Hepatocyte (in vitro differentiated cells): ENCODE results near the gene TAP2. TPM values are rescaled to one million over a fixed set of nuclear protein-coding genes. Genes with fewer than 3 reads are reported as not detected.
"Not testable (repeated sequence)": the region's sequence is repeated elsewhere in the genome, so short reads cannot be mapped to it uniquely, and the experiment has no call there.

ENCODE experiments used
- DNase-seq: peaks from one replicate; pipeline ENCODE4 v3.0.0-alpha.2; 2016; ENCODE audit warnings: low spot score
- H2AFZ ChIP-seq: fragments of 200-600 bp; sonication (generic); 2 replicates; pipeline ENCODE4 v1.6.0; 2016; ENCODE audit warnings: antibody characterized with exemption, mild to moderate bottlenecking
- H3K27ac ChIP-seq: fragments of 200-600 bp; sonication (generic); 2 replicates; pipeline ENCODE4 v1.5.1; 2016; ENCODE audit warnings: mild to moderate bottlenecking
- H3K27me3 ChIP-seq: fragments of 200-600 bp; sonication (generic); 2 replicates; pipeline ENCODE4 v1.6.1; 2016
- H3K36me3 ChIP-seq: fragments of 200-600 bp; sonication (generic); replicated peaks from 2 replicates; pipeline ENCODE4 v1.5.1; 2016; ENCODE audit warnings: low read depth; ENCODE audit not compliant: insufficient read depth
- H3K4me1 ChIP-seq: fragments of 200-600 bp; sonication (generic); 2 replicates; pipeline ENCODE4 v1.5.1; 2016; ENCODE audit warnings: mild to moderate bottlenecking, moderate library complexity; ENCODE audit not compliant: insufficient read depth
- H3K4me2 ChIP-seq: fragments of 200-600 bp; sonication (generic); 2 replicates; pipeline ENCODE4 v1.6.0; 2016
- H3K4me3 ChIP-seq: fragments of 200-600 bp; sonication (generic); 2 replicates; pipeline ENCODE4 v1.5.1; 2016; ENCODE audit warnings: mild to moderate bottlenecking
- H3K79me2 ChIP-seq: fragments of 200-600 bp; sonication (generic); 2 replicates; pipeline ENCODE4 v1.6.0; 2017; ENCODE audit warnings: mild to moderate bottlenecking
- H3K9me2 ChIP-seq: fragments of 200-600 bp; sonication (generic); replicated peaks from 2 replicates; pipeline ENCODE4 v1.6.0; 2017; ENCODE audit warnings: mild to moderate bottlenecking; ENCODE audit not compliant: insufficient read depth
- H3K9me3 ChIP-seq: fragments of 200-600 bp; sonication (generic); 2 replicates; pipeline ENCODE4 v1.5.1; 2016; ENCODE audit warnings: low read depth, mild to moderate bottlenecking
- H4K20me1 ChIP-seq: fragments of 200-600 bp; sonication (generic); 2 replicates; pipeline ENCODE4 v1.6.0; 2016; ENCODE audit warnings: mild to moderate bottlenecking; ENCODE audit not compliant: insufficient read depth, poor library complexity, severe bottlenecking
- EZH2 ChIP-seq: fragments of 200-600 bp; sonication (generic); IDR thresholded peaks from 2 replicates; pipeline ENCODE4 v1.6.1; 2016; ENCODE audit warnings: antibody characterized with exemption, mild to moderate bottlenecking, borderline replicate concordance
- EZH2phosphoT487 ChIP-seq: fragments of 200-600 bp; sonication (generic); IDR thresholded peaks from one replicate; pipeline ENCODE4 v1.6.1; 2018; ENCODE audit warnings: antibody characterized with exemption, mild to moderate bottlenecking, low read depth, moderate library complexity; ENCODE audit not compliant: unreplicated experiment, severe bottlenecking
- WGBS: methylation state at CpG from one replicate; pipeline ENCODE4 v1.1.6; 2016; ENCODE audit warnings: low lambda C conversion rate; ENCODE audit errors: missing lambda C conversion rate; 5-methylcytosine and 5-hydroxymethylcytosine counted together
- polyA plus RNA-seq: library from polyadenylated mRNA; unstranded; fragments of >200 nt; fragmentation: Nextera tagmentation; extraction: Ambion mirVana; gene quantifications from 2 replicates; pipeline ENCODE4 v1.2.1, GENCODE V29; 2016
- total RNA-seq: library from RNA; depleted of rRNA; stranded (reverse); fragments of >200 nt; gene quantifications from 2 replicates; pipeline ENCODE4 v1.2.3, GENCODE V29; 2014
- TF ChIP-seq, protein P1 (sequence below): fragments of 200-600 bp; sonication (generic); IDR thresholded peaks from 2 replicates; pipeline ENCODE4 v1.5.1; 2016; ENCODE audit warnings: antibody characterized with exemption, mild to moderate bottlenecking; ENCODE audit not compliant: poor library complexity

The TAP2 gene
- total and polyA plus RNA-seq, 2 experiments from 2014 or later = 1.2 to 11.7 TPM

DNA sequence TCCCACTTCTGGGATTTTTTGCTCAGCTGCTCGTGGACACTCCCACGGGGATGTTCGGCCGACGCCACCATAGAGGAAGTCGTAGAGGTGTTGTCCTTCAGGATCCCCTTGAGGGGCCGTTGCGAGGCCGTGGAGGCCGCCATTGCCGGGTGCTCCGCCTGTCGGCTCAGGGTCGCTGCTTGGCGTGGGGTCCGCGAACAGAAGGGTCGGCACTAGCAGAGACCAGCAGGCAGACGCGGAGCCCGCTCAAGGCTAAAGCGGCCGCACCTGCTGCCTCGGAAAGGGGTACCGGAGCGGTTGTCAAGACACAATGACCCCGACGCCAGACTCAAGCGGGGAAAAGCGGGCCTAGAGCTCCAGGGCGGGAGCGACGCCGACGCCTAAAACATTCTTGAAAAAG, 41.2 kb upstream of the TAP2 start:
- DNase-seq = no peak
- WGBS = 96% methylated on average over 35 of the region's 35 CpGs
- peaks cover 15% of the 10 kb centered on the region for H3K27me3 ChIP-seq
- H3K9me2 ChIP-seq = no peaks in the 10 kb centered on the region
- no peak overlapping the region for H3K4me3 ChIP-seq
- H2AFZ ChIP-seq = no peak overlapping the region
- no peak for TF ChIP-seq EZH2phosphoT487
- no peak for TF ChIP-seq EZH2
- TF ChIP-seq, protein P1, sequence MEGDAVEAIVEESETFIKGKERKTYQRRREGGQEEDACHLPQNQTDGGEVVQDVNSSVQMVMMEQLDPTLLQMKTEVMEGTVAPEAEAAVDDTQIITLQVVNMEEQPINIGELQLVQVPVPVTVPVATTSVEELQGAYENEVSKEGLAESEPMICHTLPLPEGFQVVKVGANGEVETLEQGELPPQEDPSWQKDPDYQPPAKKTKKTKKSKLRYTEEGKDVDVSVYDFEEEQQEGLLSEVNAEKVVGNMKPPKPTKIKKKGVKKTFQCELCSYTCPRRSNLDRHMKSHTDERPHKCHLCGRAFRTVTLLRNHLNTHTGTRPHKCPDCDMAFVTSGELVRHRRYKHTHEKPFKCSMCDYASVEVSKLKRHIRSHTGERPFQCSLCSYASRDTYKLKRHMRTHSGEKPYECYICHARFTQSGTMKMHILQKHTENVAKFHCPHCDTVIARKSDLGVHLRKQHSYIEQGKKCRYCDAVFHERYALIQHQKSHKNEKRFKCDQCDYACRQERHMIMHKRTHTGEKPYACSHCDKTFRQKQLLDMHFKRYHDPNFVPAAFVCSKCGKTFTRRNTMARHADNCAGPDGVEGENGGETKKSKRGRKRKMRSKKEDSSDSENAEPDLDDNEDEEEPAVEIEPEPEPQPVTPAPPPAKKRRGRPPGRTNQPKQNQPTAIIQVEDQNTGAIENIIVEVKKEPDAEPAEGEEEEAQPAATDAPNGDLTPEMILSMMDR = no peak
- H3K27ac ChIP-seq = no peak overlapping the region
- no peaks in the 10 kb centered on the region for H3K79me2 ChIP-seq
- H4K20me1 ChIP-seq = no peaks in the 10 kb centered on the region
- no peak overlapping the region for H3K4me2 ChIP-seq
- no peaks in the 10 kb centered on the region for H3K4me1 ChIP-seq
- no peaks in the 10 kb centered on the region for H3K9me3 ChIP-seq
- no peaks in the 10 kb centered on the region for H3K36me3 ChIP-seq

DNA sequence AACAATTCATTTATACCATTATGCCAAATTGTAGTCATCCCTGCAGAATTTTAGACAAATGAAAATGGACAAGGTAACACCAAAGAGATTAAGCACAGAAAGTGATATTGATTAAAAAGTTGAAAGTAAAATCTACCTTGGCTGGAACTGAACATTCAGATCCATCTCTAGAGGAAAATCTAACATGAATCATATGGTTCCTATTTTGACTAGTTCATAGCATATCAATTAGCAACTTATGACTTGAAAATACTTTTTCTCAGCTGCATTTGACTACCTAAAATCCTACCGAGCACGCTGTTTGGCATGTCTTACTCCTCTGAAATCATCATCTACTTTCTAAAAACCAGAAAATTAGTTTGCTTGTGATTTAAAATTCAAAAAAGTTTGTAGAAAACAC, 38.1 kb upstream of the TAP2 start:
- Histone ChIP-seq H3K4me3 (no peak overlapping the region), H3K79me2 (no peaks in the 10 kb centered on the region), H3K4me1 (no peaks in the 10 kb centered on the region), H3K9me2 (no peaks in the 10 kb centered on the region), H3K27ac (no peak overlapping the region), H3K27me3 (peaks cover 19% of the 10 kb centered on the region), H2AFZ (no peak overlapping the region), H4K20me1 (no peaks in the 10 kb centered on the region), H3K4me2 (no peak overlapping the region), H3K36me3 (no peaks in the 10 kb centered on the region), H3K9me3 (no peaks in the 10 kb centered on the region)
- 92% methylated on average over 2 of the region's 2 CpGs for WGBS
- DNase-seq = no peak
- TF ChIP-seq EZH2 (no peak), EZH2phosphoT487 (no peak)
- TF ChIP-seq, protein P1 = no peak

DNA sequence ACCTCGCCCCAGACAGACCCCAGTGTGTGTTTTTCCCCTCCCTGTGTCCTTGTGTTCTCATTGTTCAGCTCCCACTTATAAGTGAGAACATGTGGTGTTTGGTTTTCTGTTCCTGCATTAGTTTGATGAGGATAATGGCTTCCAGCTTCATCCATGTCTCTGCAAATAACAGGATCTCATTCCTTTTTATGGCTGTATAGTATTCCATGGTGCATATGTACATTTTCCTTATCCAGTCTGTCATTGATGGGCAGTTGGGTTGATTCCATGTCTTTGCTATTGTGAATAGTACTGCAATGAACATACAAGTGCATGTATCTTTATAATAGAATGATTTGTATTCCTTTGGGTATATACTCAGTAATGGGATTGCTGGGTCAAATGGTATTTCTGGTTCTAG, 35.4 kb upstream of the TAP2 start:
- not testable (repeated sequence) for H2AFZ ChIP-seq, H3K79me2 ChIP-seq, H3K4me3 ChIP-seq, H4K20me1 ChIP-seq, H3K36me3 ChIP-seq, H3K9me2 ChIP-seq, H3K27ac ChIP-seq, H3K4me1 ChIP-seq, H3K9me3 ChIP-seq, DNase-seq, H3K4me2 ChIP-seq
- peaks cover 31% of the 10 kb centered on the region for H3K27me3 ChIP-seq
- 0% methylated on average over 1 of the region's 1 CpG for WGBS

DNA sequence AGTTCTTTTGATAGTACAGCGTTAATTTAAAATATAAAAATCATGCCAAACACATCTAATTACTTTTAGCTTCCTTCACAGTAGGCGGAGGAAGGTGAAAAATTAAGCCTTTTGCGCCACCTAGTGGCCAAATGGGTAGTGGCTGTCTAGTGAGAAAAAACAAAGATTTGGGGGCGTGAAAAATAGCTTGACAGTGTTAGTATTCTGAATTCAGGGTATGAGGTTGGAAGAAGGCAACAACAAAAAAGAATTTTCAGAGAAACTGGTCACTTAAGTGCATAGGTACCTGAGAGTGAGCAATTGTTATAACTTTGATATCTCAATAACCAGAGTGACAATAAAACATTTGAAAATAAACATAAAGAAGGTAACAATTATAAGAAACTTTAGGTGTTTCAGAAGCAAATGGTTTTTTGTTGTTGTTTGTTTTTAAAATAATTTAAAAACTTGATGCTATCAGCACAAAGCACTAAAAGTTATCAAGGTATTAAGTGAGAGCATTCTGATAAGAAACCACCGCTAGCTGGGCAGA, 29.8 kb upstream of the TAP2 start:
- Histone ChIP-seq H3K9me3 (no peaks in the 10 kb centered on the region), H2AFZ (no peak overlapping the region), H3K4me2 (peak overlapping the region; percentile 4), H3K4me3 (no peak overlapping the region), H3K4me1 (no peaks in the 10 kb centered on the region), H3K27ac (no peak overlapping the region), H4K20me1 (no peaks in the 10 kb centered on the region), H3K79me2 (no peaks in the 10 kb centered on the region), H3K27me3 (peaks cover 24% of the 10 kb centered on the region), H3K9me2 (no peaks in the 10 kb centered on the region), H3K36me3 (no peaks in the 10 kb centered on the region)
- TF ChIP-seq EZH2 = no peak
- TF ChIP-seq, protein P1 = peak; percentile 92
- peak; percentile 79 for DNase-seq
- 14% methylated on average over 5 of the region's 5 CpGs for WGBS
